Lower lobe of right lung (tissue), 2 donors: ENCODE data around the gene MSMO1. TPM values are rescaled to one million over a fixed set of nuclear protein-coding genes. Genes with fewer than 3 reads are reported as not detected.
A peak's percentile ranks its signal among the peaks of the same experiment; 100 is the strongest.

Experiments
- ATAC-seq, 2 donors: fragments of 200-7000 bp; cut with Tn5 transposase; one replicate each; pipeline ENCODE4 v1.9.1; 2020 to 2022; ENCODE audit warnings: mild to moderate bottlenecking in 2 of 2, moderate library complexity in 2 of 2
- DNase-seq: peaks from one replicate; pipeline ENCODE4 v3.0.0-alpha.2; 2020
- H3K27ac ChIP-seq: fragments of 200-600 bp; one replicate; pipeline ENCODE4 v1.8.0; 2022
- H3K27me3 ChIP-seq: fragments of 200-600 bp; one replicate; pipeline ENCODE4 v1.8.0; 2022; ENCODE audit warnings: low read depth
- H3K36me3 ChIP-seq: fragments of 200-600 bp; one replicate; pipeline ENCODE4 v1.8.0; 2022; ENCODE audit warnings: mild to moderate bottlenecking
- H3K4me1 ChIP-seq: fragments of 200-600 bp; one replicate; pipeline ENCODE4 v1.8.0; 2022
- H3K4me3 ChIP-seq: fragments of 200-600 bp; one replicate; pipeline ENCODE4 v1.8.0; 2022; ENCODE audit warnings: mild to moderate bottlenecking
- H3K9me3 ChIP-seq: fragments of 200-600 bp; one replicate; pipeline ENCODE4 v1.8.0; 2022
- intact Hi-C: fragments of 100-400 bp; cut with DNase I; formaldehyde crosslinking; loops from one replicate; pipeline ENCODE4 v1.11.0; 2022
- total RNA-seq: library from RNA; stranded (reverse); fragmentation: NEBNext Ultra II Directional; extraction: Animal tissue kit (Norgen Biotek cat#: 25700); gene quantifications from one replicate; pipeline ENCODE4 v1.2.1, GENCODE V29; 2021
- TF ChIP-seq, protein P1 (sequence below): fragments of 200-600 bp; IDR thresholded peaks from one replicate; pipeline ENCODE4 v1.8.0; 2022; ENCODE audit warnings: antibody characterized with exemption, mild to moderate bottlenecking
- donor health status: DM: no; HTN: yes; CAD: no; lungs with severe emphysema.

MSMO1 gene
- total RNA-seq, 1 donor from 2014 or later = 138 TPM

- no peak for DNase-seq
- Histone ChIP-seq H3K4me1 (peaks cover 17% of the 10 kb centered on the region), H3K4me3 (no peak overlapping the region), H3K9me3 (no peaks in the 10 kb centered on the region), H3K27me3 (no peaks in the 10 kb centered on the region), H3K27ac (no peak overlapping the region), H3K36me3 (peaks cover 16% of the 10 kb centered on the region)
- ATAC-seq = peak; percentile 69 to 86
- TF ChIP-seq, protein P1, sequence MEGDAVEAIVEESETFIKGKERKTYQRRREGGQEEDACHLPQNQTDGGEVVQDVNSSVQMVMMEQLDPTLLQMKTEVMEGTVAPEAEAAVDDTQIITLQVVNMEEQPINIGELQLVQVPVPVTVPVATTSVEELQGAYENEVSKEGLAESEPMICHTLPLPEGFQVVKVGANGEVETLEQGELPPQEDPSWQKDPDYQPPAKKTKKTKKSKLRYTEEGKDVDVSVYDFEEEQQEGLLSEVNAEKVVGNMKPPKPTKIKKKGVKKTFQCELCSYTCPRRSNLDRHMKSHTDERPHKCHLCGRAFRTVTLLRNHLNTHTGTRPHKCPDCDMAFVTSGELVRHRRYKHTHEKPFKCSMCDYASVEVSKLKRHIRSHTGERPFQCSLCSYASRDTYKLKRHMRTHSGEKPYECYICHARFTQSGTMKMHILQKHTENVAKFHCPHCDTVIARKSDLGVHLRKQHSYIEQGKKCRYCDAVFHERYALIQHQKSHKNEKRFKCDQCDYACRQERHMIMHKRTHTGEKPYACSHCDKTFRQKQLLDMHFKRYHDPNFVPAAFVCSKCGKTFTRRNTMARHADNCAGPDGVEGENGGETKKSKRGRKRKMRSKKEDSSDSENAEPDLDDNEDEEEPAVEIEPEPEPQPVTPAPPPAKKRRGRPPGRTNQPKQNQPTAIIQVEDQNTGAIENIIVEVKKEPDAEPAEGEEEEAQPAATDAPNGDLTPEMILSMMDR = no peak
- intact Hi-C loops = no loop called here
Observed at GRCh38 chr4:165299399-165300060, 27.9 kb upstream of the MSMO1 start.

DNA sequence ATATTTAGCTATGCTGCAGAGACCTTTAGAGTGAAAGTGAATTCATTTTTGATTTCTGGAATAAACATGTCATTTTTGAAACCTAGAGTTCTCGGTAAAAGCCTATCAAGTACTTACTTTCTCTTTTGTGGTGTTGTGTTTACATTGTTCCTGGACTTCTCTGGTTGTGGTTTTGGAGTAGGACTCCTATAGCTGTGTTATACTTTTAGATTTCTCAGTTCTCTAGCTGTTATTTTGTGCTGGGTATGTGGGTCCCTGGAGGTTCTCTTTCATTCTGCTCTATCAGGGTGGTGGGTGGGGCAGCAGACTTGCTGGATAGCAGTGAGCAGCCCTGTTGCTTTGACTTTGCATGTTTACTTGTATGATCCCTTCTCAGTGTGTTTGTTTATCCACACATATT lies 25.6 kb upstream of the MSMO1 start:
- intact Hi-C loops = no loop called here
- H3K27ac ChIP-seq = no peak overlapping the region
- TF ChIP-seq, protein P1 = no peak

DNA sequence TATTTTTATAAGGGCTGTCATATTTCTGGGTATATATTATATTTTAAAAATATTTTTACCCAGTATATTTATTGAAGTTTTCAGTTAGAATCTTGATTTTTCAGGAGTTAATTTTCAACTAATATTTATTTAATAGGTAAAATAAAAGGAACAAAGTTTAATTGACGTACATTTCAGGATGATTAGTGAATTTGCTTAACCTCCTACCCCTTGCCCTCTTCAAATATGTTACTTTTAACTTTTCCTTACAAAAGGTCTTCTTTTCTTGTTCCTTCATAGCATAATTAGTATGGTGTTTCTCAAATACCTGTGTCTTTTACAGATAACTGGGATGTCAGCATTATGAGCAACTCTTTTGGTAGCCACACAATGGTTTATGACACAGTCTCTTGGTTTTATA lies 24.8 kb upstream of the MSMO1 start:
- ATAC-seq (no peak), DNase-seq (no peak)
- Histone ChIP-seq H3K36me3 (peaks cover 11% of the 10 kb centered on the region), H3K4me3 (no peak overlapping the region), H3K9me3 (no peaks in the 10 kb centered on the region), H3K27ac (no peak overlapping the region), H3K4me1 (peaks cover 13% of the 10 kb centered on the region), H3K27me3 (no peaks in the 10 kb centered on the region)
- intact Hi-C loops = no loop called here
- TF ChIP-seq, protein P1 = no peak

More for the DNA sequence above, 25.6 kb upstream of the MSMO1 start:
- ATAC-seq = peak; percentile 45 to 62
- Histone ChIP-seq H3K4me1 (peaks cover 12% of the 10 kb centered on the region), H3K4me3 (peak overlapping the region; percentile 31), H3K9me3 (no peaks in the 10 kb centered on the region), H3K27me3 (no peaks in the 10 kb centered on the region), H3K36me3 (peaks cover 12% of the 10 kb centered on the region)
- no peak for DNase-seq

DNA sequence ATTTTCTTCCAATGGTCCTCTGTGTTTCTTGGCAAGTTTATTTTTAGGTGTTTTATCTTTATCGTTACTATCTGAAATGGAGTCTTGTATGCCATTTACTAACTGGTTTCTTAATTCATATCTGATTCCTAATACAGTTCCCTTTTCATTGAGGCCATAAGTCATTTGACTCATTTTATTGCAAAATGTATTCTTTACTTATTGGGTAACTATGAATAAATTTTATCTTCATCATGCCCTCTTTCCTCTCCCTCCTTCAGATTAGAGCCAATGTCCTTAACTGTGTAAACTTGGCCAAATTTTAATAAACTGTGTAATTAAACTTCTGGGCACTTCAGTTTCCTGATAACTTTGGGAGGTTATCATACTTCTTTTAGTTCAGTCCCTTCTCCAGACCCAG lies 19.3 kb upstream of the MSMO1 start:
- intact Hi-C loops = no loop called here
- DNase-seq (no peak), ATAC-seq (peak; percentile 46 to 74)
- Histone ChIP-seq H3K27ac (no peak overlapping the region), H3K4me3 (no peak overlapping the region), H3K4me1 (peaks cover 6% of the 10 kb centered on the region), H3K27me3 (no peaks in the 10 kb centered on the region), H3K36me3 (peaks cover 21% of the 10 kb centered on the region), H3K9me3 (no peaks in the 10 kb centered on the region)
- TF ChIP-seq, protein P1 = no peak

- TF ChIP-seq, protein P1 = no peak
- no peak for DNase-seq
- Histone ChIP-seq H3K27me3 (no peaks in the 10 kb centered on the region), H3K4me3 (no peak overlapping the region), H3K27ac (no peak overlapping the region), H3K4me1 (peaks cover 6% of the 10 kb centered on the region), H3K36me3 (peaks cover 21% of the 10 kb centered on the region), H3K9me3 (no peaks in the 10 kb centered on the region)
- intact Hi-C loops = no loop called here
- no peak for ATAC-seq
Observed at GRCh38 chr4:165308606-165309005, 18.9 kb upstream of the MSMO1 start.
